BJ (cell line): ENCODE data around the gene WNK1. TPM values are rescaled to one million over a fixed set of nuclear protein-coding genes. Genes with fewer than 3 reads are reported as not detected.

Source experiments
- CTCF ChIA-PET: fragments of 350-600 bp; formaldehyde crosslinking; extraction: SDS; loops from one replicate; lab custom pipeline; 2021; ENCODE audit warnings: antibody characterized with exemption, inconsistent platforms; lab: Yijun Ruan, JAX
- POLR2A ChIA-PET: fragments of 300-600 bp; sonication (Branson Sonifier 250); formaldehyde crosslinking; extraction: SDS; loops from one replicate; lab custom pipeline; 2021; ENCODE audit warnings: antibody characterized with exemption; lab: Charles Lee
- DNase-seq: peaks from one replicate; pipeline ENCODE4 v3.0.0-alpha.2; 2011; ENCODE audit warnings: low read depth
- H3K27me3 ChIP-seq: 2 replicates; pipeline ENCODE4 v1.6.0; 2011; ENCODE audit warnings: low read length; ENCODE audit not compliant: control insufficient read depth, insufficient read depth
- H3K36me3 ChIP-seq: 2 replicates; pipeline ENCODE4 v1.5.1; 2011; ENCODE audit warnings: low read length; ENCODE audit not compliant: control insufficient read depth, insufficient read depth
- H3K4me3 ChIP-seq: 2 replicates; pipeline ENCODE4 v1.5.1; 2011; ENCODE audit warnings: low read depth, mild to moderate bottlenecking, control low read depth, low read length
- polyA plus RNA-seq: library from polyadenylated mRNA; depleted of rRNA; stranded (reverse); fragments of >200 nt; gene quantifications from 2 replicates; pipeline ENCODE4 v1.2.3, GENCODE V29; 2011
- TF ChIP-seq, protein P1 (sequence below): IDR thresholded peaks from 2 replicates; pipeline ENCODE4 v1.5.1; 2011; ENCODE audit warnings: low read depth, mild to moderate bottlenecking, control low read depth, inconsistent platforms, low read length, moderate library complexity; ENCODE audit not compliant: insufficient read depth

Gene WNK1
- polyA plus RNA-seq, 1 experiment, result 45.2 TPM

DNA sequence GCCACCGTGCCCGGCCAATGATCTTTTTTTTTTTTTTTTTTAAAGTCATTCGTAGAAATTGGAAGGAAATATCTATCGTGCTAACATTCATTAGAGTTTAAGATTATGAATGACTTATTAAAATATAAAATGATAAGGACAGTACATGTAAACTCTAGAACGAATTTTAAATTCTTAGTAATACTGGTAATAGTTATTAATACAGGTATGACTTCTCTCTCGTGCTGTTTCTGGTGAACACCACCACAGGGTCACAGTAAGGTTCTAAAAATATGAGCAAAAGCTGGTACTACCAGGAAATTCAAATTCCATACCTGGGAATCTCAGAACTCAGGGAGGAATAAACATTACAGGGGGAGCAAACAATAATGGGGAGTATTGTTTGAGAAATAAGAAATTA, 26.2 kb downstream of the WNK1 start:
- CTCF ChIA-PET, result no interaction called here
- Histone ChIP-seq H3K4me3 (no peak overlapping the region), H3K36me3 (0 out of 2 replicates have a peak, but pooled peaks cover 2% of the 10 kb centered on the region), H3K27me3 (no peaks in the 10 kb centered on the region)
- DNase-seq, result no peak
- TF ChIP-seq, protein P1, sequence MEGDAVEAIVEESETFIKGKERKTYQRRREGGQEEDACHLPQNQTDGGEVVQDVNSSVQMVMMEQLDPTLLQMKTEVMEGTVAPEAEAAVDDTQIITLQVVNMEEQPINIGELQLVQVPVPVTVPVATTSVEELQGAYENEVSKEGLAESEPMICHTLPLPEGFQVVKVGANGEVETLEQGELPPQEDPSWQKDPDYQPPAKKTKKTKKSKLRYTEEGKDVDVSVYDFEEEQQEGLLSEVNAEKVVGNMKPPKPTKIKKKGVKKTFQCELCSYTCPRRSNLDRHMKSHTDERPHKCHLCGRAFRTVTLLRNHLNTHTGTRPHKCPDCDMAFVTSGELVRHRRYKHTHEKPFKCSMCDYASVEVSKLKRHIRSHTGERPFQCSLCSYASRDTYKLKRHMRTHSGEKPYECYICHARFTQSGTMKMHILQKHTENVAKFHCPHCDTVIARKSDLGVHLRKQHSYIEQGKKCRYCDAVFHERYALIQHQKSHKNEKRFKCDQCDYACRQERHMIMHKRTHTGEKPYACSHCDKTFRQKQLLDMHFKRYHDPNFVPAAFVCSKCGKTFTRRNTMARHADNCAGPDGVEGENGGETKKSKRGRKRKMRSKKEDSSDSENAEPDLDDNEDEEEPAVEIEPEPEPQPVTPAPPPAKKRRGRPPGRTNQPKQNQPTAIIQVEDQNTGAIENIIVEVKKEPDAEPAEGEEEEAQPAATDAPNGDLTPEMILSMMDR, result no peak
- POLR2A ChIA-PET, result no interaction called here

DNA sequence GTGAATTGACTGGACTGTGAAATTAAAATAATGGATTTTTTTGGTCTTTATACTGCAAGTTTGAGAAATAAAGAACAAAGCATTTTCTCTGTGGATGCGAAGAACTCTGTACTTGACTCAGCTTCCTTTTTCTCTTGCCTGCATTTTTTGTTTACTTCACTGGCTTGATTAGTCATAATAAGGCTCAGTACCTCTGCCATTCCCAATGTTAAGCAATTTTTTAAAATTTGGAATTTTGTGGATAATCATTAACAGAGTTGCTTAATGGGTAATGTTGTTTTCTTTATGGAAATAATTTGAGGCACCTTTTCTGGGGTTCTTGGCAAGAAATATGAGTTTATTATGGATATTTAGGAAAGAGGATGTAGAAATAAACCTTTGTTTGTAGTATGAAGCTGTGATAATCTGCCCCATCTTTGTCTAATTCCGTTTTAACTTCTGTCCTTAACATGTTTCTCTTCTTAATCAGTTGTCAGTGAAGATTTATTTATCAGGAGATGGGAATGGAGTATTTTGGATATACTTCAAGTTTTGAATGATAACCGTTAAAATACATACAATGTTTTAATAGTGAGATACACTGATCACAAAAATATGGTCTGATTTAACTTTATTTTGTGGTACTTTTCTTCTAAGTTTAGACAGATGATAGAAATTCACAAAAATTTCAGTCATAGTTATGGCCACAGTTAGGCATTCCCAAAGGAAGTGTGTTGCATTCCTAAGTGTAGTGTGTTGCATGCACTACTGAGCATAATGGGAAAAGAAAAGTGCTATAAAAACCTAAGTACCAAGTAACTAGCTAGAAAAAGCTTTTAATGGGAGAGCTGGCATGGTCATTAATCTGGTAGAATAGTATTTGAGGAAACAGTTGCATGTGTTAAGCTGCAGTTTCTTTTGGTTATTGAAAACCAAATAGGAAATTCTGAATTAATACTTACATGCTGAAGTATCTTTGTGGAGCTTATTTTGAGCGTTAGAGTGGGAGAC, 27.7 kb downstream of the WNK1 start:
- Histone ChIP-seq H3K36me3 (0 out of 2 replicates have a peak, but pooled peaks cover 2% of the 10 kb centered on the region), H3K4me3 (peak overlapping the region; percentile 9; the same call in 1 of the 2 replicates), H3K27me3 (no peaks in the 10 kb centered on the region)
- TF ChIP-seq, protein P1, result no peak
- DNase-seq, result peak; percentile 81
- ChIA-PET CTCF (interaction anchor here (0.6 to 2.2 kb wide), 8 partner anchors 10 to 169 kb away, joined by 3 to 7 read pairs (median 4); partner anchors contain the start of gene RAD52), POLR2A (interaction anchor here (0.5 to 0.6 kb wide), 2 partner anchors 20 to 849 kb away, joined by 5 to 6 read pairs; partner anchors contain the start of gene WNT5B)

DNA sequence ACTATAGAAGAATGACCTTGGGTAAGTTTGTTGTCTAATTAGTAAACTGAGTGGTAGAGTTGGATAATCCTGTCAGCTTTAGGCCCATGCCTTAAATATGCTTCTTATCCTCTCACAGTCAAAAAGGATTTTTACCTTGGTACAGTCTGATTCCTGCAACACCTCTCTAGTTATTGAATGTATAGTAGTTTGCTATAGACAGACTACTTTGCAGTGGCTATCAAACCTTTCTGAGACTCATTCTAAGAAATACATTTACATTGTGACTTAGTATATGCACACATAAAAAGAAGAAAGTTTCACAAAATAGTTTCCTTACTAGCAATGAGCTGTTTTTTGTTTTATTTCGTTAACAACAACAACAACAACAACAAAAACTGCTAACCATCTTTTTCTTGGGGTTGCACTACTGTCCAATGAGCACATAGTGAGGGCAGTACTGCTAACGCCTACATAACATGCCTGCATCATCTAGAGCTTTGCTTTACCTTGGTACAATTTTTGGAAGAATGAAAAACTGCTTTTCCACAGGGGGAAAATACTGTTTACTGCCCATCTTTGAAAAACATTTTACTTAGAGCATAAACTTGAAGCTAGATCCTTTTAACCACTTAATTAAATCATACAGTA, 28.5 kb downstream of the WNK1 start:
- H3K36me3 ChIP-seq, result 0 out of 2 replicates have a peak, but pooled peaks cover 2% of the 10 kb centered on the region
- no peaks in the 10 kb centered on the region for H3K27me3 ChIP-seq
- POLR2A ChIA-PET, result no interaction called here
- CTCF ChIA-PET, result interaction anchor here (0.6 to 2.2 kb wide), 8 partner anchors 9 to 168 kb away, joined by 3 to 7 read pairs (median 4); partner anchors contain the start of gene RAD52
- no peak for DNase-seq
- no peak overlapping the region for H3K4me3 ChIP-seq
- TF ChIP-seq, protein P1, result no peak

DNA sequence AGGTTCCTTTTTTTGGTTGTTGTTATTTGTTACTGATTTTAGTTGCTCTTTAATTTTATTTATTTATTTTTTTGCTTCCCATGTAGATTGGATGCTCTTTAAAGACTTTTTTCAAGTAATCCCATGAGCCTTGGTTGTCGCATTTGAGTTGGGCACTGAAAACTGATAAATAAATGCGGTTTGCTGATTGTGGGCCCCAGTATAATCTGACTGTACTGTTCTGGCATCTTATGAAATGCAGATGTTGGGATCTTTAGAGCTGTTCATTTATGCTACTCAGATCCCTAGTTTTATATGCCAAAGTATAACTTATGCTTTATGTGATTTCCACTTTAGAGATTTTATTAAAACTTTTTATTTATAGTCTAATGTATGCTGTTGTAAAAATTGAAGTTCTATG, 33.3 kb downstream of the WNK1 start:
- CTCF ChIA-PET, result interaction anchor here (1.1 to 1.9 kb wide), 2 partner anchors 28 to 30 kb away, joined by 3 to 5 read pairs; no protein-coding TSS in a partner anchor
- TF ChIP-seq, protein P1, result no peak
- POLR2A ChIA-PET, result no interaction called here
- DNase-seq, result no peak
- no peaks in the 10 kb centered on the region for H3K36me3 ChIP-seq
- H3K27me3 ChIP-seq, result no peaks in the 10 kb centered on the region
- no peak overlapping the region for H3K4me3 ChIP-seq
